D721Med (cell line): ENCODE measurements around the gene CPSF3.
A peak's percentile ranks its signal among the peaks of the same experiment; 100 is the strongest.

ENCODE experiments used
- DNase-seq: peaks from one replicate; pipeline ENCODE4 v3.0.0; 2011; ENCODE audit warnings: low spot score; ENCODE audit not compliant: insufficient read length
- FAIRE-seq: peaks from 2 replicates; lab custom pipeline; 2011; peaks lifted over from hg19 to GRCh38; lab: Jason Lieb, UNC
- CTCF ChIP-seq: IDR thresholded peaks from 2 replicates; pipeline ENCODE4 v1.5.1; 2012; ENCODE audit warnings: mild to moderate bottlenecking, control low read depth; ENCODE audit not compliant: insufficient read depth; ENCODE audit errors: missing control alignments

CPSF3 gene

GRCh38 chr2:9404451-9404850 lies 19.0 kb upstream of the CPSF3 start:
- no peak for FAIRE-seq
- TF ChIP-seq CTCF: no peak
- DNase-seq: no peak

GRCh38 chr2:9405636-9406035 lies 17.8 kb upstream of the CPSF3 start:
- TF ChIP-seq CTCF: no peak
- FAIRE-seq: no peak
- no peak for DNase-seq

GRCh38 chr2:9406529-9407362 lies 16.7 kb upstream of the CPSF3 start:
- FAIRE-seq: no peak
- no peak for TF ChIP-seq CTCF
- no peak for DNase-seq

- FAIRE-seq: no peak
These were observed 16.1 kb upstream of the CPSF3 start for GRCh38 chr2:9407363-9407811.

GRCh38 chr2:9408641-9409151 lies 14.8 kb upstream of the CPSF3 start:
- no peak for TF ChIP-seq CTCF
- no peak for FAIRE-seq
- DNase-seq: peak; percentile 72

More at GRCh38 chr2:9407363-9407811, 16.1 kb upstream of the CPSF3 start:
- DNase-seq: no peak
- no peak for TF ChIP-seq CTCF

- FAIRE-seq (no peak), DNase-seq (no peak)
- TF ChIP-seq CTCF: no peak
These were observed 13.3 kb upstream of the CPSF3 start for GRCh38 chr2:9410108-9410507.

- DNase-seq (no peak), FAIRE-seq (no peak)
- TF ChIP-seq CTCF: no peak
These were observed 10.7 kb upstream of the CPSF3 start for GRCh38 chr2:9412781-9413180.
